ENCODE results near the gene PTX4. TPM values are rescaled to one million over a fixed set of nuclear protein-coding genes. Genes with fewer than 3 reads are reported as not detected.

PTX4 gene
- total RNA-seq, 1 donor from 2014 or later = 0.21 TPM

DNA sequence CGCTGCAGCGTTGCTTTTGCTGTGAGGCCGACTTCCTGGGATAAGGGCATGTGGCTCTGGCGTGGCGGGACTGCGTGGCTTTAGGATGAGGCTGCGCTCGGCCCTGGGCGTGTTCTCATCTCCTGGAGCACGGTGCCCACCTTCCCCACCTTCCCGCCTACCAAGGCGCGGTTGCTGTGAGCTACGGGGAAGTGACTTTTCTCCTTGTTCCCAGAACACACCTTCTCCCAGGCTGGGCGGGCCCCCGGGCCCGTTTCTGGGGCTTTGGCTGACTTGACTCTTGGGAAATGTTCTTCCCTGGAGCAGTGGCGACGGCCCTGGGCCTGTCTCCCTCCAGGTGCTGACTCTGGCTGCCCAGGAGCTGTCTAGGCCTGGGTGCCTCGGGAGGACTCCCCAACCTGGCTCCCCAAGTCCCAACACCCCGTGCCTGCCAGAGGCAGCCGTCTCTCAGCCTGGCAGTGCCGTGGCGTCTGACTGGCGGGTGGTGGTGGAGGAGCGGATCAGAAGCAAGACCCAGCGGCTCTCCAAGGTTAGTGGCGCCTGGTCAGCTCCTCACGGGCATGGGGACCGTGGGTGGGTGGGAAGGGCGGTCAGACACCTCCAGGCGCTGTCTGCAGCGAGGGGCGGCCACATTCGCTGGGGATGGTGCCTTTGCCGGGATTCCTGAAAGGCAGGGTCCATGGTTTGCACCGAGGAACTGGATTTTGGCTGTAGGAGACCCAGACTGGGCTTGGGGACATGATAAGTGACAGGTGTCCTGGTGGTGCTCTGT, 16.5 kb upstream of the PTX4 start:
- Mint-ChIP-seq H3K9me3 (ENCODE audit: unreplicated experiment) (no peaks in the 10 kb centered on the region), H3K27ac (ENCODE audit: unreplicated experiment) (no peak overlapping the region), H3K36me3 (ENCODE audit: low read depth, unreplicated experiment) (peaks cover 16% of the 10 kb centered on the region), H3K4me1 (ENCODE audit: unreplicated experiment) (no peaks in the 10 kb centered on the region), H3K27me3 (ENCODE audit: unreplicated experiment) (peaks cover 7% of the 10 kb centered on the region), H3K4me3 (ENCODE audit: unreplicated experiment) (no peak overlapping the region)
- TF ChIP-seq CTCF (IDR thresholded peaks at IDR 0.05; ENCODE audit: unreplicated experiment) = no peak
- no peak for DNase-seq (ENCODE audit: low spot score)

DNA sequence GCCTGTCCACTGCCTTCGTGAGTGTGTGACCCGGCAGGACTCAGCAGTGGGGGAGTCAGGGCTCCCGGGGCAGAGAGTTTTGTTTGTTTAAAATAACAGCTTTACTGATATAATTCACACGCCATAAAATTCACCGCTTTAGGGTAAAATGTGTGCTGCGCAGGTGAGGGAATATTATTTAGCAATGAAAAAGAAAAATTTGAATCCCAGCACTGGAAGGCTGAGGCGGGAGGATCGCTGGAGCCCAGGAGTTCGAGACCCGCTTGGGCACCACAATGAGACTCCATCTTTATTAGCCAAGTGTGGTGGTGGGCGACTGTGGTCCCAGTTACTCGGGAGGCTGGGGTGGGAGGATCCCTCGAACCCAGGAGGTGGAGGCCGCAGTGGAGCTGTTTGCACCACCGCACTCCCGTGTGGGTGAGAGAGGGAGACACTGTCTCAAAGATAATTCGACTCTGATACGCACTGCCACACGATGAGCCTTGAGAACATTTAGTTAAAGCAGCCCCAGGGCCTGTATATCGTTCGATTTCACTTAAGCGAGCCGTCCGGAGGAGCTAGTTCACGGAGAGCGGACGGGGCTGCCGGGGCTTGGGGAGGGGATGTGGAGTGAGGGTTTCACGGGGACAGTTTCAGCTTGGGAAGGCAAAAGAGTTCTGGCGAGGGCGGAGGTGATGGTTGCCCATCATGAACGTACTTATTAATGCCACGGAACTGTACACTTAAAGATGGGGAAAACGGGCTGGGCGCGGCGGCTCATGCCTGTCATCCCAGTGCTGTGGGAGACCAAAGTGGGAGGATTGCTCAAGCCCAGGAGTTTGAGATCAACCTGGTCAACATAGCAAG, 14.6 kb upstream of the PTX4 start:
- H3K36me3 Mint-ChIP-seq (ENCODE audit: low read depth, unreplicated experiment) = peaks cover 19% of the 10 kb centered on the region
- H3K4me3 Mint-ChIP-seq (ENCODE audit: unreplicated experiment) = no peak overlapping the region
- H3K9me3 Mint-ChIP-seq (ENCODE audit: unreplicated experiment) = no peaks in the 10 kb centered on the region
- H3K27ac Mint-ChIP-seq (ENCODE audit: unreplicated experiment) = no peak overlapping the region
- H3K27me3 Mint-ChIP-seq (ENCODE audit: unreplicated experiment) = peaks cover 3% of the 10 kb centered on the region
- no peak for TF ChIP-seq CTCF (IDR thresholded peaks at IDR 0.05; ENCODE audit: unreplicated experiment)
- H3K4me1 Mint-ChIP-seq (ENCODE audit: unreplicated experiment) = no peaks in the 10 kb centered on the region
- DNase-seq (ENCODE audit: low spot score) = no peak

DNA sequence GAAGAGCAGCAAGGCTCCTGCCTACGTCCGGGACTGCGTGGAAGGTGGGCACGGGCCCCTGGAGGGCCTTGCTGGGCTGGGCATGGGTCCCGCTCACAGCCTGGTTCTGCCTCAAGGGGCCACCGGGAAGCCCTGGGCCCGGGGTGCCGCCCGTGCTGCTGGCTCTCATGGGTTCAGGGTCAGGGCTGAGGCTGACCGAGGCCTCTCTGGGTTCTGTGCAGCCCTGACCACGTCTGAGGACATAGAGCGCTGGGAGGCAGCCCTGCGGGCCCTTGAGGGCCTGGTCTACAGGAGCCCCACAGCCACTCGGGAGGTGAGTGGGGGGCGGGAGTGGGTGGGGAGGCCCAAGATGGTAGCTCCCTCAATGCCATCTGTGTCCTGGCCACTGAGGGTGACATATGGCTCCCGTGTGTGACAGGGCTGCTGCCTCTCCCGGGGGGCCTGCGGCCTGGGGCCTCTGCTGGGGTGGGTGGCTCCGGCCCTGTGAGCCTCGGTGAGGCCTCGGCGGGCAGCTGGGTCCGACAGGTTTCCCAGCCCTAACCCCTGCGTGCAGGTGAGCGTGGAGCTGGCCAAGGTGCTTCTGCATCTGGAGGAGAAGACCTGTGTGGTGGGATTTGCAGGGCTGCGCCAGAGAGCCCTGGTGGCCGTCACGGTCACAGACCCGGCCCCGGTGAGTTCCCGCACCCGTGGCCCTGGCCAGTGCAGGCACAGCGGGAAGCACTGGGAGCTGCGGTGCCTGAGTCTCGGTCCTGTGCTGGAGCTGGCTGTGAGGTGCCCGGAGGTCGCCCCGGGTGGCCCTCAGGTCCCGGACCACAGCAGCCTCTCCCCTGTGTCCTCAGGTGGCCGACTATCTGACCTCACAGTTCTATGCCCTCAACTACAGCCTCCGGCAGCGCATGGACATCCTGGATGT, 13.6 kb upstream of the PTX4 start:
- peaks cover 15% of the 10 kb centered on the region for H3K36me3 Mint-ChIP-seq (ENCODE audit: low read depth, unreplicated experiment)
- no peak for TF ChIP-seq CTCF (IDR thresholded peaks at IDR 0.05; ENCODE audit: unreplicated experiment)

DNA sequence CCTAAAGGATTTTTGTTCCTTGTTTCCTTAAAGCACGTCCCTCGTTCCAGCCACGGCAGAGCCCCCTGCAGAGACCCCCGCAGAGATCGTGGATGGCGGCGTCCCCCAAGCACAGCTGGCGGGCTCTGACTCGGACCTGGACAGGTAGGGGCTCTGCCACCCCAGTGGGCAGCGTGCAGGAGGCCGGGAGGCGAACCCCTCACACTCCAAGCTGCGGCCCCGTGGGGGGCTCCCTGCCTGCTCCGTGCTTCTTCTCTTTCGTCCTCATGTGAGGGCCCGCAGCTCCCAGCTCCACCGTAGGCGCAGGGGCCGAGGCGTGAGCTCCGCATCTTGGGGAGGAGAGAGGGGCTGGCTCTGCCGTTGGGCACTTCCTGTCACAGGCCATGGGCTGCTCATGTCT, 12.9 kb upstream of the PTX4 start:
- no peak for DNase-seq (ENCODE audit: low spot score)
- TF ChIP-seq CTCF (IDR thresholded peaks at IDR 0.05; ENCODE audit: unreplicated experiment) = no peak
- H3K27me3 Mint-ChIP-seq (ENCODE audit: unreplicated experiment) = peaks cover 4% of the 10 kb centered on the region
- H3K4me1 Mint-ChIP-seq (ENCODE audit: unreplicated experiment) = no peaks in the 10 kb centered on the region
- H3K27ac Mint-ChIP-seq (ENCODE audit: unreplicated experiment) = no peak overlapping the region
- peaks cover 15% of the 10 kb centered on the region for H3K36me3 Mint-ChIP-seq (ENCODE audit: low read depth, unreplicated experiment)
- no peak overlapping the region for H3K4me3 Mint-ChIP-seq (ENCODE audit: unreplicated experiment)
- no peaks in the 10 kb centered on the region for H3K9me3 Mint-ChIP-seq (ENCODE audit: unreplicated experiment)

More for the DNA sequence above, 13.6 kb upstream of the PTX4 start:
- Mint-ChIP-seq H3K9me3 (ENCODE audit: unreplicated experiment) (no peaks in the 10 kb centered on the region), H3K27me3 (ENCODE audit: unreplicated experiment) (peaks cover 3% of the 10 kb centered on the region), H3K4me1 (ENCODE audit: unreplicated experiment) (no peaks in the 10 kb centered on the region), H3K27ac (ENCODE audit: unreplicated experiment) (no peak overlapping the region), H3K4me3 (ENCODE audit: unreplicated experiment) (no peak overlapping the region)
- DNase-seq (ENCODE audit: low spot score) = no peak

Measured in endothelial cell (in vitro differentiated cells).